H9 (cell line): ENCODE results near the gene NAA15. TPM values are rescaled to one million over a fixed set of nuclear protein-coding genes. Genes with fewer than 3 reads are reported as not detected.

Source experiments
- DNase-seq: peaks from one replicate; pipeline ENCODE4 v3.0.0-alpha.2; 2017
- H2AFZ ChIP-seq: one replicate; pipeline ENCODE4 v1.6.1; 2013; ENCODE audit warnings: mild to moderate bottlenecking, low read length, control low read depth, moderate library complexity
- H2AK5ac ChIP-seq: 2 replicates; pipeline ENCODE4 v1.6.1; 2013; ENCODE audit warnings: low read length, control low read depth, mixed read lengths; ENCODE audit not compliant: insufficient read length
- H2BK120ac ChIP-seq: one replicate; pipeline ENCODE4 v1.6.1; 2013; ENCODE audit warnings: low read depth, mild to moderate bottlenecking, low read length, control low read depth, inconsistent platforms; ENCODE audit not compliant: poor library complexity, severe bottlenecking
- H2BK12ac ChIP-seq: 2 replicates; pipeline ENCODE4 v1.6.1; 2013; ENCODE audit warnings: low read length, control low read depth, mixed read lengths, low read depth; ENCODE audit not compliant: insufficient read length
- H2BK15ac ChIP-seq: 2 replicates; pipeline ENCODE4 v1.6.1; 2013; ENCODE audit warnings: low read depth, low read length, control low read depth
- H2BK20ac ChIP-seq: one replicate; pipeline ENCODE4 v1.6.1; 2013; ENCODE audit warnings: low read depth, mild to moderate bottlenecking, low read length, control low read depth, inconsistent platforms; ENCODE audit not compliant: poor library complexity, severe bottlenecking
- H2BK5ac ChIP-seq: 2 replicates; pipeline ENCODE4 v1.6.1; 2013; ENCODE audit warnings: low read length, control low read depth, mixed read lengths; ENCODE audit not compliant: insufficient read length
- H3K14ac ChIP-seq: 2 replicates; pipeline ENCODE4 v1.6.1; 2013; ENCODE audit warnings: low read length, control low read depth; ENCODE audit not compliant: insufficient read depth
- H3K18ac ChIP-seq: 2 replicates; pipeline ENCODE4 v1.6.1; 2013; ENCODE audit warnings: low read depth, mild to moderate bottlenecking, mixed read lengths, low read length, control low read depth; ENCODE audit not compliant: insufficient read length
- H3K23ac ChIP-seq: 2 replicates; pipeline ENCODE4 v1.6.1; 2013; ENCODE audit warnings: low read length, control low read depth, mixed read lengths, low read depth; ENCODE audit not compliant: insufficient read length
- H3K23me2 ChIP-seq: 2 replicates; pipeline ENCODE4 v1.6.1; 2013; ENCODE audit warnings: low read depth, mild to moderate bottlenecking, mixed read lengths, low read length, control low read depth; ENCODE audit not compliant: insufficient read length, poor library complexity, severe bottlenecking
- H3K27ac ChIP-seq: 2 replicates; pipeline ENCODE4 v1.5.1; 2013; ENCODE audit warnings: low read length, control low read depth, mixed read lengths, low read depth; ENCODE audit not compliant: insufficient read length
- H3K27me3 ChIP-seq: 2 replicates; pipeline ENCODE4 v1.6.1; 2013; ENCODE audit warnings: low read length, control low read depth, inconsistent platforms; ENCODE audit not compliant: insufficient read depth
- H3K4ac ChIP-seq: 2 replicates; pipeline ENCODE4 v1.6.1; 2013; ENCODE audit warnings: low read depth, mild to moderate bottlenecking, control low read depth, inconsistent platforms, low read length, moderate library complexity
- H3K4me1 ChIP-seq: 2 replicates; pipeline ENCODE4 v1.6.1; 2013; ENCODE audit warnings: low read length, control low read depth, inconsistent platforms; ENCODE audit not compliant: insufficient read depth
- H3K4me2 ChIP-seq: 2 replicates; pipeline ENCODE4 v1.6.1; 2013; ENCODE audit warnings: low read length, control low read depth, mixed read lengths; ENCODE audit not compliant: insufficient read length, insufficient read depth
- H3K56ac ChIP-seq: 2 replicates; pipeline ENCODE4 v1.6.1; 2013; ENCODE audit warnings: low read depth, mild to moderate bottlenecking, mixed read lengths, low read length, control low read depth; ENCODE audit not compliant: insufficient read length
- H3K79me1 ChIP-seq: 2 replicates; pipeline ENCODE4 v1.6.1; 2013; ENCODE audit warnings: low read depth, mild to moderate bottlenecking, moderate library complexity, low read length, control low read depth, inconsistent platforms; ENCODE audit not compliant: insufficient read depth, poor library complexity, severe bottlenecking
- H3K79me2 ChIP-seq: 2 replicates; pipeline ENCODE4 v1.6.1; 2013; ENCODE audit warnings: low read length, control low read depth, inconsistent platforms; ENCODE audit not compliant: insufficient read depth
- H3K9ac ChIP-seq: 2 replicates; pipeline ENCODE4 v1.6.1; 2013; ENCODE audit warnings: low read length, control low read depth, mixed read lengths; ENCODE audit not compliant: insufficient read length; ENCODE audit errors: extremely low read depth
- H3K9me3 ChIP-seq: one replicate; pipeline ENCODE4 v1.6.1; 2013; ENCODE audit warnings: low read depth, low read length, inconsistent platforms; ENCODE audit not compliant: control insufficient read depth
- H3T11ph ChIP-seq: one replicate; pipeline ENCODE4 v1.6.1; 2013; ENCODE audit warnings: mild to moderate bottlenecking, low read length, control low read depth, inconsistent platforms
- H4K20me1 ChIP-seq: one replicate; pipeline ENCODE4 v1.6.1; 2013; ENCODE audit not compliant: control insufficient read depth, insufficient read length, insufficient read depth
- H4K5ac ChIP-seq: 2 replicates; pipeline ENCODE4 v1.6.1; 2013; ENCODE audit warnings: low read depth, mild to moderate bottlenecking, mixed read lengths, low read length, control low read depth; ENCODE audit not compliant: insufficient read length
- H4K8ac ChIP-seq: replicated peaks from 2 replicates; pipeline ENCODE4 v1.6.1; 2013; ENCODE audit warnings: low read length, control low read depth, mixed read lengths, low read depth; ENCODE audit not compliant: insufficient read length
- H4K91ac ChIP-seq: 2 replicates; pipeline ENCODE4 v1.6.1; 2013; ENCODE audit warnings: low read depth, mild to moderate bottlenecking, moderate library complexity, mixed read lengths, low read length, control low read depth; ENCODE audit not compliant: insufficient read length
- H3K27ac Mint-ChIP-seq, 3 experiments: 2 replicates in 2 of 3; 3 replicates in 1 of 3; pipeline ENCODE4 v1.8.0; 2020 to 2021; ENCODE audit warnings: mixed read lengths in 3 of 3, mild to moderate bottlenecking in 1 of 3, moderate library complexity in 1 of 3
- H3K27me3 Mint-ChIP-seq: 2 replicates; pipeline ENCODE4 v1.8.0; 2021; ENCODE audit warnings: low read depth, mild to moderate bottlenecking, moderate library complexity, mixed read lengths
- H3K36me3 Mint-ChIP-seq, 3 experiments: 2 replicates in 2 of 3; 3 replicates in 1 of 3; pipeline ENCODE4 v1.8.0; 2020 to 2021; ENCODE audit warnings: low read depth in 3 of 3, mixed read lengths in 3 of 3; ENCODE audit not compliant: insufficient read depth in 1 of 3
- H3K4me1 Mint-ChIP-seq, 2 experiments: 2 replicates each; pipeline ENCODE4 v1.8.0; 2020; ENCODE audit warnings: mixed read lengths in 2 of 2
- H3K4me3 Mint-ChIP-seq, 2 experiments: 2 replicates in 1 of 2; 3 replicates in 1 of 2; pipeline ENCODE4 v1.8.0; 2020 to 2021; ENCODE audit warnings: mild to moderate bottlenecking in 2 of 2, mixed read lengths in 2 of 2, moderate library complexity in 1 of 2
- H3K9me3 Mint-ChIP-seq, 2 experiments: 2 replicates in 1 of 2; 3 replicates in 1 of 2; pipeline ENCODE4 v1.8.0; 2020; ENCODE audit warnings: mild to moderate bottlenecking in 2 of 2, mixed read lengths in 2 of 2, moderate library complexity in 1 of 2
- CTCF ChIP-seq: fragments of 200-600 bp; sonication (generic); conservative IDR thresholded peaks from 3 replicates; pipeline ENCODE4 v1.8.0; 2021; ENCODE audit warnings: antibody characterized with exemption, mild to moderate bottlenecking
- whole genome bisulfite sequencing: extraction: QIAGEN DNeasy Blood & Tissue Kit; methylation state at CpG from one replicate; pipeline ENCODE4 v1.1.7; 2013; ENCODE audit warnings: missing lambda C conversion rate, low lambda C conversion rate, mixed read lengths; ENCODE audit not compliant: insufficient read length; ENCODE audit errors: extremely low coverage; 5-methylcytosine and 5-hydroxymethylcytosine counted together
- long read RNA-seq: library from polyadenylated mRNA; unstranded; transcript quantifications from one replicate; pipeline ENCODE4 v2.0.0, GENCODE V29; 2020
- total RNA-seq: library from RNA; stranded (reverse); gene quantifications from 2 replicates; pipeline ENCODE4 v1.2.1, GENCODE V29; 2021

The NAA15 gene
- total RNA-seq, result 115 TPM in 2 replicates
- long read RNA-seq, full-length matches to known transcripts, result 57 of 783 reads
- long read RNA-seq, partial matches to known transcripts, result 678 of 783 reads
- long read RNA-seq, other reads (novel, unspliced or antisense), result 48 of 783 reads

GRCh38 chr4:139301113-139301820, at the start of gene NAA15:
NAA15 (plus strand) TSS chr4:139301505; CDS start chr4:139301778, 273 bp downstream.
- no peak within 1 kb of the TSS for H2BK12ac ChIP-seq

More at GRCh38 chr4:139301113-139301820, at the start of gene NAA15:
- Histone ChIP-seq H3K14ac (peak within 1 kb of the TSS; percentile 93), H3K4me2 (peak within 1 kb of the TSS; percentile 81), H3K4me1 (peaks cover under 1% of the 10 kb centered on the region; the same call in 1 of the 2 replicates), H2AFZ (peak within 1 kb of the TSS; percentile 95), H4K8ac (no peak within 1 kb of the TSS), H3K9ac (peak within 1 kb of the TSS; percentile 91), H2BK15ac (no peak within 1 kb of the TSS), H4K91ac (no peak within 1 kb of the TSS), H3K27ac (peak within 1 kb of the TSS; percentile 76), H3K23ac (no peak within 1 kb of the TSS), H3T11ph (no peak within 1 kb of the TSS), H3K27me3 (no peaks in the 10 kb centered on the region), H3K4ac (no peak within 1 kb of the TSS; the same call in 1 of the 2 replicates), H2BK5ac (peak within 1 kb of the TSS; percentile 14), H2BK20ac (no peak within 1 kb of the TSS), H3K9me3 (no peaks in the 10 kb centered on the region), H3K79me2 (peaks cover 40% of the 10 kb centered on the region), H4K20me1 (no peaks in the 10 kb centered on the region), H2AK5ac (no peak within 1 kb of the TSS), H3K18ac (peak within 1 kb of the TSS; percentile 91), H3K56ac (peak within 1 kb of the TSS; percentile 28), H3K23me2 (peaks cover 3% of the 10 kb centered on the region), H3K79me1 (no peaks in the 10 kb centered on the region), H2BK120ac (no peak within 1 kb of the TSS), H4K5ac (no peak within 1 kb of the TSS)
- no peak for TF ChIP-seq CTCF
- Mint-ChIP-seq H3K27me3 (no peaks in the 10 kb centered on the region), H3K4me1 (peaks cover 22 to 27% of the 10 kb centered on the region in 2 experiments), H3K27ac (peak within 1 kb of the TSS; percentile 99), H3K4me3 (peak within 1 kb of the TSS; percentile 97 to 100), H3K9me3 (peaks cover 15 to 17% of the 10 kb centered on the region in 2 experiments), H3K36me3 (peaks cover 34 to 36% (median 35%) of the 10 kb centered on the region in 3 experiments)
- no CpG with 5 or more reads among the region's 61 CpGs for WGBS
- DNase-seq, result peak; percentile 99
